ENCODE data around the gene FER1L5. TPM values are rescaled to one million over a fixed set of nuclear protein-coding genes. Genes with fewer than 3 reads are reported as not detected.

Gene FER1L5
- total RNA-seq, 3 donors from 2014 or later = 0.73 to 0.98 TPM; not detected in 1

GRCh38 chr2:96601382-96602292, 40.9 kb upstream of the FER1L5 start:
- H3K36me3 ChIP-seq = no peaks in the 10 kb centered on the region
- no peak for DNase-seq (ENCODE audit: low spot score in 2 of 2)
- intact Hi-C loops (cut with DNase I; ENCODE audit: low total_unique reads) = loop anchor here (1.0 kb wide), 1 partner anchor 14 kb away; no protein-coding TSS in a partner anchor
- H3K4me3 ChIP-seq = no peak overlapping the region
- H3K27ac ChIP-seq = no peak overlapping the region
- H3K9me3 ChIP-seq = no peaks in the 10 kb centered on the region
- no peak for TF ChIP-seq CTCF (IDR thresholded peaks at IDR 0.05)
- no peak for TF ChIP-seq POLR2AphosphoS5 (IDR thresholded peaks at IDR 0.05)
- TF ChIP-seq POLR2A (IDR thresholded peaks at IDR 0.05) = no peak
- H3K27me3 ChIP-seq = no peaks in the 10 kb centered on the region
- no peaks in the 10 kb centered on the region for H3K4me1 ChIP-seq

GRCh38 chr2:96602330-96602823, 40.2 kb upstream of the FER1L5 start:
- no peak overlapping the region for H3K4me3 ChIP-seq
- H3K27ac ChIP-seq = no peak overlapping the region
- no peaks in the 10 kb centered on the region for H3K27me3 ChIP-seq
- peaks cover 7% of the 10 kb centered on the region for H3K36me3 ChIP-seq
- intact Hi-C loops (cut with DNase I; ENCODE audit: low total_unique reads) = loop anchor here (1.0 kb wide), 1 partner anchor 15 kb away; no protein-coding TSS in a partner anchor
- no peak for TF ChIP-seq POLR2A (IDR thresholded peaks at IDR 0.05)
- TF ChIP-seq CTCF (IDR thresholded peaks at IDR 0.05) = peak in 1 of 3 donors; percentile 35
- TF ChIP-seq POLR2AphosphoS5 (IDR thresholded peaks at IDR 0.05) = no peak
- H3K9me3 ChIP-seq = no peaks in the 10 kb centered on the region
- H3K4me1 ChIP-seq = no peaks in the 10 kb centered on the region
- peak in 1 of 2 donors; percentile 61 for DNase-seq (ENCODE audit: low spot score in 2 of 2)

GRCh38 chr2:96604104-96604503, 38.5 kb upstream of the FER1L5 start:
- H3K27ac ChIP-seq = no peak overlapping the region
- no peaks in the 10 kb centered on the region for H3K9me3 ChIP-seq
- peaks cover 17% of the 10 kb centered on the region for H3K36me3 ChIP-seq
- intact Hi-C loops (cut with DNase I; ENCODE audit: low total_unique reads) = no loop called here
- no peaks in the 10 kb centered on the region for H3K27me3 ChIP-seq
- TF ChIP-seq CTCF (IDR thresholded peaks at IDR 0.05) (no peak), POLR2AphosphoS5 (IDR thresholded peaks at IDR 0.05) (no peak)
- no peak overlapping the region for H3K4me3 ChIP-seq
- no peaks in the 10 kb centered on the region for H3K4me1 ChIP-seq
- no peak for DNase-seq (ENCODE audit: low spot score in 2 of 2)

- no peaks in the 10 kb centered on the region for H3K9me3 ChIP-seq
- H3K4me3 ChIP-seq = no peak overlapping the region
- peaks cover 33% of the 10 kb centered on the region for H3K36me3 ChIP-seq
- no peak for DNase-seq (ENCODE audit: low spot score in 2 of 2)
- no peak overlapping the region for H3K27ac ChIP-seq
- H3K4me1 ChIP-seq = no peaks in the 10 kb centered on the region
- no peaks in the 10 kb centered on the region for H3K27me3 ChIP-seq
- TF ChIP-seq POLR2A (IDR thresholded peaks at IDR 0.05) (no peak), CTCF (IDR thresholded peaks at IDR 0.05) (no peak), POLR2AphosphoS5 (IDR thresholded peaks at IDR 0.05) (no peak)
- intact Hi-C loops (cut with DNase I; ENCODE audit: low total_unique reads) = no loop called here
These were observed 33.8 kb upstream of the FER1L5 start for GRCh38 chr2:96608469-96609455.
